ENCODE measurements around the gene CAMK1D. TPM values are rescaled to one million over a fixed set of nuclear protein-coding genes. Genes with fewer than 3 reads are reported as not detected.

The CAMK1D gene
- total RNA-seq, 1 experiment from 2014 or later = 10.2 TPM

- H3K4me1 Mint-ChIP-seq = peaks cover 4% of the 10 kb centered on the region; the same call in 1 of the 2 replicates
Observed at GRCh38 chr10:12321641-12322040, 27.7 kb upstream of the CAMK1D start.

More at GRCh38 chr10:12321641-12322040, 27.7 kb upstream of the CAMK1D start:
- CTCF ChIA-PET = interaction anchor here (1.2 kb wide), 1 partner anchor 57 kb away, joined by 4 read pairs; no protein-coding TSS in a partner anchor
- POLR2A ChIA-PET = interaction anchor here (0.7 kb wide), 1 partner anchor 12 kb away, joined by 3 read pairs; no protein-coding TSS in a partner anchor
- H3K27me3 Mint-ChIP-seq (ENCODE audit: low read depth) = no peaks in the 10 kb centered on the region
- ATAC-seq = no peak
- TF ChIP-seq ZNF396 (CRISPR knock-in tag; IDR thresholded peaks at IDR 0.05; ENCODE audit: borderline replicate concordance) (no peak), USF2 (CRISPR knock-in tag; IDR thresholded peaks at IDR 0.05) (no peak), E2F4 (CRISPR knock-in tag; IDR thresholded peaks at IDR 0.05; ENCODE audit: borderline replicate concordance, low read depth) (no peak), FOXP4 (CRISPR knock-in tag; IDR thresholded peaks at IDR 0.05) (no peak), AFF4 (CRISPR knock-in tag; IDR thresholded peaks at IDR 0.05; ENCODE audit: borderline replicate concordance) (no peak), CDX4 (CRISPR knock-in tag; IDR thresholded peaks at IDR 0.05; ENCODE audit: borderline replicate concordance) (no peak), FOXP1 (CRISPR knock-in tag; IDR thresholded peaks at IDR 0.05; ENCODE audit: borderline replicate concordance) (no peak), MYBL2 (CRISPR knock-in tag; IDR thresholded peaks at IDR 0.05) (no peak), AR (CRISPR knock-in tag; IDR thresholded peaks at IDR 0.05) (no peak), GRHL2 (CRISPR knock-in tag; IDR thresholded peaks at IDR 0.05; ENCODE audit: insufficient replicate concordance, severe bottlenecking) (no peak), ZNF425 (CRISPR knock-in tag; conservative IDR thresholded peaks at IDR 0.05) (no peak), STAT6 (CRISPR knock-in tag; conservative IDR thresholded peaks at IDR 0.05; ENCODE audit: low read depth) (no peak), NFE2L1 (CRISPR knock-in tag; IDR thresholded peaks at IDR 0.05) (no peak), USF1 (CRISPR knock-in tag; IDR thresholded peaks at IDR 0.05) (no peak), TEAD1 (CRISPR knock-in tag; IDR thresholded peaks at IDR 0.05) (no peak), NR1H2 (CRISPR knock-in tag; IDR thresholded peaks at IDR 0.05) (no peak), JAZF1 (CRISPR knock-in tag; IDR thresholded peaks at IDR 0.05) (no peak), SMAD4 (CRISPR knock-in tag; IDR thresholded peaks at IDR 0.05) (no peak), KAT7 (CRISPR knock-in tag; IDR thresholded peaks at IDR 0.05; ENCODE audit: borderline replicate concordance) (no peak)
- no peaks in the 10 kb centered on the region; the same call in 1 of the 2 replicates for H3K9me3 Mint-ChIP-seq
- H3K36me3 Mint-ChIP-seq = no peaks in the 10 kb centered on the region
- DNase-seq (ENCODE audit: low spot score) = no peak
- H3K27ac Mint-ChIP-seq = no peak overlapping the region
- H3K4me3 Mint-ChIP-seq = no peak overlapping the region

All from WTC11 (cell line).